ENCODE results near the gene CPNE2.
"Not testable (repeated sequence)": the region's sequence is repeated elsewhere in the genome, so short reads cannot be mapped to it uniquely, and the experiment has no call there.

Gene CPNE2

GRCh38 chr16:57069635-57070370 is 22.6 kb upstream of the CPNE2 start:
- TF ChIP-seq ZFX (IDR thresholded peaks at IDR 0.05) = no peak
- TF ChIP-seq, protein P1, sequence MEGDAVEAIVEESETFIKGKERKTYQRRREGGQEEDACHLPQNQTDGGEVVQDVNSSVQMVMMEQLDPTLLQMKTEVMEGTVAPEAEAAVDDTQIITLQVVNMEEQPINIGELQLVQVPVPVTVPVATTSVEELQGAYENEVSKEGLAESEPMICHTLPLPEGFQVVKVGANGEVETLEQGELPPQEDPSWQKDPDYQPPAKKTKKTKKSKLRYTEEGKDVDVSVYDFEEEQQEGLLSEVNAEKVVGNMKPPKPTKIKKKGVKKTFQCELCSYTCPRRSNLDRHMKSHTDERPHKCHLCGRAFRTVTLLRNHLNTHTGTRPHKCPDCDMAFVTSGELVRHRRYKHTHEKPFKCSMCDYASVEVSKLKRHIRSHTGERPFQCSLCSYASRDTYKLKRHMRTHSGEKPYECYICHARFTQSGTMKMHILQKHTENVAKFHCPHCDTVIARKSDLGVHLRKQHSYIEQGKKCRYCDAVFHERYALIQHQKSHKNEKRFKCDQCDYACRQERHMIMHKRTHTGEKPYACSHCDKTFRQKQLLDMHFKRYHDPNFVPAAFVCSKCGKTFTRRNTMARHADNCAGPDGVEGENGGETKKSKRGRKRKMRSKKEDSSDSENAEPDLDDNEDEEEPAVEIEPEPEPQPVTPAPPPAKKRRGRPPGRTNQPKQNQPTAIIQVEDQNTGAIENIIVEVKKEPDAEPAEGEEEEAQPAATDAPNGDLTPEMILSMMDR (conservative IDR thresholded peaks at IDR 0.05) = no peak
- H3K27ac ChIP-seq = no peak overlapping the region

DNA sequence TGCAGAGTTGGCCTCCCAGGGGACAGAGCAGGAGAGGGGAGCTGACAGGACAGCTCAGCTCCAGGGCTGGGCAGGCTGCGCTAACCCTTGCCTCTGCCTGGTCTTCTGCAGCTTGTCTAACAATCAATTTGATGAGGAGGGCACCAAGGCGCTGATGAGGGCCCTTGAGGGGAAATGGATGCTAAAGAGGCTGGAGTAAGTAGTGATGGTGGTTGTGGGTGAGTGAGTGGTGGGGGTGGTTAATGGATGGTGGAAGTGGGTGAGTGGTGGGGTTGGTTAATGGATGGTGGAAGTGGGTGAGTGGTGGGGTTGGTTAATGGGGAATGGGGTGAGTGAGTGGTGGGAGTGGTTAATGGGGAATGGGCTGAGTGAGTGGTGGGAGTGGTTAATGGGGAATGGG is 22.0 kb upstream of the CPNE2 start:
- H3K27ac ChIP-seq = no peak overlapping the region
- TF ChIP-seq ZFX (IDR thresholded peaks at IDR 0.05) = no peak
- TF ChIP-seq, protein P1 (conservative IDR thresholded peaks at IDR 0.05) = no peak

- H3K27ac ChIP-seq = not testable (repeated sequence)
These were observed 21.2 kb upstream of the CPNE2 start for GRCh38 chr16:57071081-57071732.

GRCh38 chr16:57071831-57072582 is 20.4 kb upstream of the CPNE2 start:
- no peak overlapping the region for H3K27ac ChIP-seq
- TF ChIP-seq, protein P1 (conservative IDR thresholded peaks at IDR 0.05) = no peak

- H3K27ac ChIP-seq = no peak overlapping the region
- TF ChIP-seq, protein P1 (conservative IDR thresholded peaks at IDR 0.05) = no peak
- no peak for TF ChIP-seq ZFX (IDR thresholded peaks at IDR 0.05)
These were observed 19.6 kb upstream of the CPNE2 start for GRCh38 chr16:57072616-57073275.

DNA sequence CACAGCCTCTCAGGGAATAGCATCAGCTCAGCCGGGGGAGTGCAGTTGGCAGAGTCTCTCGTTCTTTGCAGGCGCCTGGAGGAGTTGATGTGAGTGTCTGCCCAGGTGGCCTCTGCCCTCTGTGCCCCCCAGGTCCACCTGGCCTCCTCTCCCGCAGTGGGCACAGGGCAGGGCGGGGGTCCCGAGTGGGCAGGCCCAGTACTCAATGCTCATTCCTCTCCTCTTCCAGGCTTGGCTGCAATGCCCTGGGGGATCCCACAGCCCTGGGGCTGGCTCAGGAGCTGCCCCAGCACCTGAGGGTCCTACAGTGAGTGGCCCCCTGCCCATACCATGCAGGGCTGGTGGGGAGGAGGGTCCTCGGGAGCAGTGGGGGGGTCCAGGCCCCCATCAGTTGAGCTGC is 14.7 kb upstream of the CPNE2 start:
- no peak overlapping the region for H3K27ac ChIP-seq
- no peak for TF ChIP-seq ZFX (IDR thresholded peaks at IDR 0.05)
- TF ChIP-seq, protein P1 (conservative IDR thresholded peaks at IDR 0.05) = no peak

DNA sequence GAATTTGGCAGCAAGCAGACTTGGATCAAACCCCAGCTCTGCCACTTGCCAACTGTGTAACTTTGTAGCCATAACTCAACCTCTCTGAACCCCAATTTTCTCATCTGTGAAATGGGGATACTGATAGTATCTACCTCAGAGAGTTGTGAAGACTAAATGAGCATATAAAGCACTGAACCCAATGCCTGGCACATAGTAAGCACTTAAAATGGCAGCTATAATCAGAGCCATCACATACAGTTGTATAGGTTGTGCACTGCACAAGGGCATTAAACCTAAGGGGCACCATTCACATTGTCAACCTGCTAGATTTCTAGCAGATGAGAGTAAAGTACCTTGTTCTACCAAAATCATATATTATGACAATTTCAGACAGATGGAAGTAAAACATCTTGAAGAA is 10.6 kb upstream of the CPNE2 start:
- TF ChIP-seq, protein P1 (conservative IDR thresholded peaks at IDR 0.05) = no peak
- no peak for TF ChIP-seq ZFX (IDR thresholded peaks at IDR 0.05)
- H3K27ac ChIP-seq = no peak overlapping the region
